ENCODE results near the gene MTA1. TPM values are rescaled to one million over a fixed set of nuclear protein-coding genes. Genes with fewer than 3 reads are reported as not detected.

Gene MTA1
- total RNA-seq, 1 experiment from 2014 or later = 238 TPM

GRCh38 chr14:105376521-105377440 is 42.8 kb upstream of the MTA1 start:
- Histone ChIP-seq H3K9me3 (ENCODE audit: low read depth, low read length, poor library complexity, severe bottlenecking) (no peaks in the 10 kb centered on the region), H3K36me3 (ENCODE audit: insufficient read depth, low read length, poor library complexity, severe bottlenecking) (no peaks in the 10 kb centered on the region), H3K4me3 (ENCODE audit: low read depth, low read length, poor library complexity, severe bottlenecking) (no peak overlapping the region), H3K27ac (ENCODE audit: low read depth, low read length, poor library complexity, severe bottlenecking) (no peak overlapping the region), H3K4me1 (ENCODE audit: insufficient read depth, low read length, poor library complexity, severe bottlenecking) (no peaks in the 10 kb centered on the region), H3K27me3 (replicated peaks; ENCODE audit: insufficient read depth, low read depth, low read length, poor library complexity) (no peaks in the 10 kb centered on the region)
- no TSS peak for BruUV-seq (replicated peaks)
- DNase-seq (ENCODE audit: low spot score) = no peak
- no peak for TF ChIP-seq EZH2 (IDR thresholded peaks at IDR 0.05; ENCODE audit: borderline replicate concordance, low read depth, low read length, poor library complexity, severe bottlenecking)
- no peak for TF ChIP-seq CTCF (conservative IDR thresholded peaks at IDR 0.05; ENCODE audit: low read depth, low read length)
- intact Hi-C loops (cut with micrococcal nuclease; ENCODE audit: unreplicated experiment) = no loop called here
- ChIA-PET POLR2A (ENCODE audit: low non-redundant PET) (no interaction called here), CTCF (interaction anchor here (0.6 kb wide), 1 partner anchor 19 kb away, joined by 6 read pairs; no protein-coding TSS in a partner anchor)

GRCh38 chr14:105377555-105378182 is 42.0 kb upstream of the MTA1 start:
- ChIA-PET CTCF (no interaction called here), POLR2A (ENCODE audit: low non-redundant PET) (no interaction called here)
- H3K4me3 ChIP-seq (ENCODE audit: low read depth, low read length, poor library complexity, severe bottlenecking) = no peak overlapping the region
- BruUV-seq (replicated peaks) = no TSS peak
- H3K27me3 ChIP-seq (replicated peaks; ENCODE audit: insufficient read depth, low read depth, low read length, poor library complexity) = no peaks in the 10 kb centered on the region
- intact Hi-C loops (cut with micrococcal nuclease; ENCODE audit: unreplicated experiment) = no loop called here
- H3K36me3 ChIP-seq (ENCODE audit: insufficient read depth, low read length, poor library complexity, severe bottlenecking) = no peaks in the 10 kb centered on the region
- no peaks in the 10 kb centered on the region for H3K4me1 ChIP-seq (ENCODE audit: insufficient read depth, low read length, poor library complexity, severe bottlenecking)
- no peak overlapping the region for H3K27ac ChIP-seq (ENCODE audit: low read depth, low read length, poor library complexity, severe bottlenecking)
- H3K9me3 ChIP-seq (ENCODE audit: low read depth, low read length, poor library complexity, severe bottlenecking) = no peaks in the 10 kb centered on the region
- no peak for TF ChIP-seq CTCF (conservative IDR thresholded peaks at IDR 0.05; ENCODE audit: low read depth, low read length)
- TF ChIP-seq EZH2 (IDR thresholded peaks at IDR 0.05; ENCODE audit: borderline replicate concordance, low read depth, low read length, poor library complexity, severe bottlenecking) = no peak
- DNase-seq (ENCODE audit: low spot score) = no peak

GRCh38 chr14:105378199-105378598 is 41.4 kb upstream of the MTA1 start:
- intact Hi-C loops (cut with micrococcal nuclease; ENCODE audit: unreplicated experiment) = no loop called here
- BruUV-seq (replicated peaks) = no TSS peak
- Histone ChIP-seq H3K9me3 (ENCODE audit: low read depth, low read length, poor library complexity, severe bottlenecking) (no peaks in the 10 kb centered on the region), H3K4me1 (ENCODE audit: insufficient read depth, low read length, poor library complexity, severe bottlenecking) (no peaks in the 10 kb centered on the region), H3K4me3 (ENCODE audit: low read depth, low read length, poor library complexity, severe bottlenecking) (no peak overlapping the region), H3K27ac (ENCODE audit: low read depth, low read length, poor library complexity, severe bottlenecking) (no peak overlapping the region), H3K36me3 (ENCODE audit: insufficient read depth, low read length, poor library complexity, severe bottlenecking) (no peaks in the 10 kb centered on the region), H3K27me3 (replicated peaks; ENCODE audit: insufficient read depth, low read depth, low read length, poor library complexity) (no peaks in the 10 kb centered on the region)
- CTCF ChIA-PET = no interaction called here
- no peak for DNase-seq (ENCODE audit: low spot score)
- POLR2A ChIA-PET (ENCODE audit: low non-redundant PET) = no interaction called here
- TF ChIP-seq CTCF (conservative IDR thresholded peaks at IDR 0.05; ENCODE audit: low read depth, low read length) (no peak), EZH2 (IDR thresholded peaks at IDR 0.05; ENCODE audit: borderline replicate concordance, low read depth, low read length, poor library complexity, severe bottlenecking) (no peak)
